SW 1271 (cell line): ENCODE results near the gene TMEM229B.

Source experiments
- DNase-seq, 2 experiments: peaks; one replicate each; lab custom pipeline; 2025; lab: John Stamatoyannopoulos, UW

The TMEM229B gene

GRCh38 chr14:67423424-67423823, 65.1 kb downstream of the TMEM229B start:
- DNase-seq, result no peak

DNA sequence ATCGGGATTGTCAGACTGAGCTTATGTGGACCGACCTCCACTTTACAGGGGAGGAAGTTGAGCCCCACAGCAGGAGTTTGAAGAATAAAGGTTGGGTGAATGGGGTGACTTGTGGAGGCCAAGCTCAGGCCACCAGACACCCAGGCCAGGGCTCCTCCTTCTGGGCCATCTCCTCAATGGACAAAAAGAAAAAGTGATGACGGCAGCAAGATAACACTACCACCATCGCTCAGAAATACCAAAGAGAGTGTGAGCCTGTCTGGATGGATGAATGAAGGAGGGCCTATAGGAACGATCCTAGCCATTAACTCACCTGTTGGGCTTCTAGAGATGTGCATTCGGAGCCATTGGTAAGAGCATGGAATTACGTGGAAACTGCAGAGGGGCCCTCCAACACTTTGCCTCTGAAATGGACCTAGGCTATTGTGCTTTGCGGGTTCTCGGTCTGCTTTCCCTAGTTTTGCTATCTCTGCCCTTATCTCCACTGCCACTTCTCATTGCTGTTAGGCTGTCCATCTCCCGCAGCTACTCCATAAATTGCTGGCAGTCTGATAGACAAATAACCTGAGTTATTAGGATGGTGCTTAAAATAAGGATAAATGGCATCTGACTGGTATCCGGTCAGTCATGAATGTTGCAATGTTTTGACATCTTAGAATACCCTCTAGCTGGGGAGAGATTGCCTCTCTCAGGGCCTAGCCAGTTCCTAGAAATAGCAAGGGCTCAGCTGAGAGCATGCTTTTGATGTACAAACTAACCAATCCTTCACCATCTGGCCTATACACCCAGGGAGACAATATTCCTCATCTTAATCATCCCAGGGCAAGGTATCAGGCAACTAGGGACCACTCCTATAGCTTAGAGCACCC, 66.9 kb downstream of the TMEM229B start:
- no peak for DNase-seq
